IMR-90 (cell line): ENCODE results near the gene SHROOM3. TPM values are rescaled to one million over a fixed set of nuclear protein-coding genes. Genes with fewer than 3 reads are reported as not detected.

Source experiments
- ATAC-seq: fragments of 200-7000 bp; cut with Tn5 transposase; 2 replicates; pipeline ENCODE4 v1.9.1; 2020; ENCODE audit warnings: low read depth, mild to moderate bottlenecking, moderate library complexity
- BruUV-seq: library from RNA; stranded (reverse); fragments of 400-500 nt; replicated peaks from 2 replicates; lab custom pipeline; 2021; lab: Mats Ljungman, UMichigan
- CTCF ChIA-PET: fragments of 300-600 bp; formaldehyde crosslinking; extraction: SDS; loops from one replicate; lab custom pipeline; 2021; ENCODE audit warnings: antibody characterized with exemption; lab: Yijun Ruan, JAX
- POLR2A ChIA-PET: fragments of 300-600 bp; sonication (Branson Sonifier 250); formaldehyde crosslinking; loops from one replicate; lab custom pipeline; 2022; ENCODE audit warnings: antibody characterized with exemption; ENCODE audit not compliant: unreplicated experiment; lab: Charles Lee
- DNase-seq: peaks from one replicate; pipeline ENCODE4 v3.0.0; 2013
- H2AFZ ChIP-seq: replicated peaks from 2 replicates; pipeline ENCODE3; 2013; ENCODE audit warnings: low read length, mild to moderate bottlenecking; ENCODE audit not compliant: poor library complexity
- H2AK5ac ChIP-seq: 2 replicates; pipeline ENCODE4 v1.6.1; 2013; ENCODE audit warnings: low read depth, low read length, inconsistent platforms
- H2AK9ac ChIP-seq: replicated peaks from 2 replicates; pipeline ENCODE3; 2013; ENCODE audit warnings: mild to moderate bottlenecking, low read depth, low read length, moderate library complexity; ENCODE audit not compliant: poor library complexity
- H2BK120ac ChIP-seq: 2 replicates; pipeline ENCODE4 v1.6.1; 2013; ENCODE audit warnings: low read depth, low read length, inconsistent platforms
- H2BK15ac ChIP-seq: 3 replicates; pipeline ENCODE4 v1.6.1; 2013; ENCODE audit warnings: low read depth, low read length, inconsistent platforms
- H2BK20ac ChIP-seq: 2 replicates; pipeline ENCODE4 v1.6.1; 2013; ENCODE audit warnings: low read depth, mild to moderate bottlenecking, inconsistent platforms, low read length, moderate library complexity
- H2BK5ac ChIP-seq: 2 replicates; pipeline ENCODE4 v1.6.1; 2013; ENCODE audit warnings: mild to moderate bottlenecking, low read depth, low read length, inconsistent platforms; ENCODE audit not compliant: poor library complexity, severe bottlenecking
- H3K14ac ChIP-seq: replicated peaks from 2 replicates; pipeline ENCODE4 v1.6.1; 2013; ENCODE audit warnings: low read depth, low read length, inconsistent platforms
- H3K18ac ChIP-seq: 2 replicates; pipeline ENCODE4 v1.6.1; 2013; ENCODE audit warnings: low read depth, low read length, control low read depth
- H3K23ac ChIP-seq: 2 replicates; pipeline ENCODE4 v1.6.1; 2013; ENCODE audit warnings: low read depth, low read length, inconsistent platforms
- H3K27ac ChIP-seq: 2 replicates; pipeline ENCODE4 v1.5.1; 2013; ENCODE audit warnings: mild to moderate bottlenecking, control low read depth, low read length; ENCODE audit not compliant: insufficient read depth
- H3K27me3 ChIP-seq: 2 replicates; pipeline ENCODE4 v1.6.1; 2013; ENCODE audit warnings: low read length; ENCODE audit not compliant: control insufficient read depth, insufficient read depth
- H3K36me3 ChIP-seq: 2 replicates; pipeline ENCODE4 v1.6.1; 2013; ENCODE audit warnings: low read length, mixed read lengths; ENCODE audit not compliant: control insufficient read depth, insufficient read depth
- H3K4ac ChIP-seq: 2 replicates; pipeline ENCODE4 v1.6.1; 2013; ENCODE audit warnings: low read depth, low read length, inconsistent platforms
- H3K4me1 ChIP-seq: 2 replicates; pipeline ENCODE4 v1.6.1; 2013; ENCODE audit warnings: low read length, mixed read lengths; ENCODE audit not compliant: control insufficient read depth, insufficient read depth
- H3K4me2 ChIP-seq: 2 replicates; pipeline ENCODE4 v1.6.1; 2013; ENCODE audit warnings: low read depth, mild to moderate bottlenecking, control low read depth, low read length, moderate library complexity
- H3K4me3 ChIP-seq: 2 replicates; pipeline ENCODE4 v1.5.1; 2013; ENCODE audit warnings: low read depth, mild to moderate bottlenecking, control low read depth, low read length, moderate library complexity; ENCODE audit not compliant: insufficient read depth
- H3K56ac ChIP-seq: 2 replicates; pipeline ENCODE4 v1.6.1; 2013; ENCODE audit warnings: low read length, inconsistent platforms; ENCODE audit not compliant: insufficient read depth; ENCODE audit errors: extremely low read depth
- H3K79me1 ChIP-seq, 2 experiments: 2 replicates each; pipeline ENCODE4 v1.6.1; 2013; ENCODE audit warnings: low read length in 2 of 2, inconsistent platforms in 1 of 2, low read depth in 1 of 2
- H3K9ac ChIP-seq: 2 replicates; pipeline ENCODE4 v1.6.1; 2013; ENCODE audit warnings: low read depth, low read length, control low read depth
- H3K9me1 ChIP-seq: 2 replicates; pipeline ENCODE4 v1.6.1; 2013; ENCODE audit warnings: low read length, inconsistent platforms; ENCODE audit not compliant: insufficient read depth
- H3K9me3 ChIP-seq: 2 replicates; pipeline ENCODE4 v1.6.1; 2013; ENCODE audit warnings: low read length; ENCODE audit not compliant: control insufficient read depth, insufficient read depth
- H4K20me1 ChIP-seq: 2 replicates; pipeline ENCODE4 v1.6.1; 2013; ENCODE audit warnings: low read length, inconsistent platforms; ENCODE audit not compliant: insufficient read depth
- H4K5ac ChIP-seq: 2 replicates; pipeline ENCODE4 v1.6.1; 2013; ENCODE audit warnings: mild to moderate bottlenecking, low read depth, low read length, control low read depth
- H4K8ac ChIP-seq, 2 experiments: 2 replicates each; pipeline ENCODE4 v1.6.1; 2013; ENCODE audit warnings: low read depth in 2 of 2, low read length in 2 of 2, control low read depth in 1 of 2, inconsistent platforms in 1 of 2
- H4K91ac ChIP-seq: 2 replicates; pipeline ENCODE4 v1.6.1; 2013; ENCODE audit warnings: low read depth, low read length, inconsistent platforms; ENCODE audit not compliant: insufficient read depth
- BHLHE40 ChIP-seq: fragments of 150-350 bp; IDR thresholded peaks from 2 replicates; pipeline ENCODE4 v1.6.1; 2016; ENCODE audit warnings: mild to moderate bottlenecking, low read depth, low read length
- CEBPB ChIP-seq: IDR thresholded peaks from 2 replicates; pipeline ENCODE4 v1.6.1; 2012; ENCODE audit warnings: low read depth, low read length, improper control_type of control experiment
- CHD1 ChIP-seq: IDR thresholded peaks from 2 replicates; pipeline ENCODE4 v1.6.1; 2012; ENCODE audit warnings: low read depth, low read length, improper control_type of control experiment
- CTCF ChIP-seq: conservative IDR thresholded peaks from 2 replicates; pipeline ENCODE4 v1.5.1; 2012; ENCODE audit warnings: mild to moderate bottlenecking, low read depth, low read length, improper control_type of control experiment
- FOS ChIP-seq: fragments of 150-350 bp; IDR thresholded peaks from 2 replicates; pipeline ENCODE4 v1.6.1; 2016; ENCODE audit warnings: low read depth, low read length
- MAFK ChIP-seq: IDR thresholded peaks from 2 replicates; pipeline ENCODE4 v1.6.1; 2012; ENCODE audit warnings: low read depth, low read length, improper control_type of control experiment
- MAZ ChIP-seq: IDR thresholded peaks from 2 replicates; pipeline ENCODE4 v1.6.1; 2012; ENCODE audit warnings: low read depth, mild to moderate bottlenecking, low read length, improper control_type of control experiment, moderate library complexity, borderline replicate concordance
- MXI1 ChIP-seq: IDR thresholded peaks from 2 replicates; pipeline ENCODE4 v1.6.1; 2012; ENCODE audit warnings: low read depth, mild to moderate bottlenecking, low read length, moderate library complexity, borderline replicate concordance
- POLR2A ChIP-seq: IDR thresholded peaks from 2 replicates; pipeline ENCODE4 v1.6.1; 2012; ENCODE audit warnings: mild to moderate bottlenecking, low read depth, low read length
- RAD21 ChIP-seq: IDR thresholded peaks from 2 replicates; pipeline ENCODE4 v1.6.1; 2012; ENCODE audit warnings: low read length, improper control_type of control experiment
- RCOR1 ChIP-seq: IDR thresholded peaks from 2 replicates; pipeline ENCODE4 v1.6.1; 2012; ENCODE audit warnings: mild to moderate bottlenecking, low read length, improper control_type of control experiment; ENCODE audit not compliant: insufficient replicate concordance
- SMC3 ChIP-seq: fragments of 150-350 bp; IDR thresholded peaks from 2 replicates; pipeline ENCODE4 v1.6.1; 2016; ENCODE audit warnings: low read depth, mild to moderate bottlenecking, antibody characterized with exemption, low read length, moderate library complexity
- WGBS, 2 experiments: methylation state at CpG; one replicate each; pipeline versions ENCODE4 v1.1.5 to v1.1.7; 2013; ENCODE audit warnings: missing lambda C conversion rate in 2 of 2; ENCODE audit not compliant: insufficient read length in 1 of 2; ENCODE audit errors: extremely low coverage in 2 of 2; 5-methylcytosine and 5-hydroxymethylcytosine counted together
- dilution Hi-C: fragments of 300-500 bp; cut with HindIII; formaldehyde crosslinking; loops from one replicate; pipeline ENCODE4 v1.14.3; 2018; ENCODE audit warnings: low sequenced_read_pairs; ENCODE audit not compliant: unreplicated experiment
- in situ Hi-C: fragments of 300-500 bp; cut with MboI; formaldehyde crosslinking; loops from 3 replicates; pipeline ENCODE4 v1.14.3; 2019; ENCODE audit warnings: low sequenced_read_pairs, inconsistent platforms, mixed read lengths
- intact Hi-C: fragments of 100-400 bp; cut with micrococcal nuclease; formaldehyde crosslinking; loops from 2 replicates; pipeline ENCODE4 v1.10.0; 2022
- polyA plus RNA-seq, 3 experiments: library from polyadenylated mRNA; depleted of rRNA; stranded (reverse); fragments of >200 nt; gene quantifications; 2 replicates each; pipeline ENCODE4 v1.2.3, GENCODE V29; 2012; ENCODE audit warnings: low replicate concordance in 1 of 3
- total RNA-seq: library from RNA; depleted of rRNA; stranded (reverse); fragments of >200 nt; gene quantifications from 2 replicates; pipeline ENCODE4 v1.2.3, GENCODE V29; 2012
- TF ChIP-seq, protein P1 (sequence below): fragments of 150-350 bp; IDR thresholded peaks from 2 replicates; pipeline ENCODE4 v1.6.1; 2016; ENCODE audit warnings: low read depth, mild to moderate bottlenecking, low read length, moderate library complexity, borderline replicate concordance
- TF ChIP-seq, protein P2 (sequence below): fragments of 150-350 bp; IDR thresholded peaks from 2 replicates; pipeline ENCODE4 v1.6.1; 2017; ENCODE audit warnings: mild to moderate bottlenecking, antibody characterized with exemption, low read length, low read depth

Gene SHROOM3
- total and polyA plus RNA-seq, 2 of the 4 experiments (the other 2 are of a cell fraction), result 10.8 to 19.5 TPM

GRCh38 chr4:76499461-76499860 is 64.4 kb downstream of the SHROOM3 start:
- ChIA-PET CTCF (no interaction called here), POLR2A (no interaction called here)
- peaks cover 2% of the 10 kb centered on the region; the same call in 1 of the 2 replicates for H3K4me1 ChIP-seq
- H2BK5ac ChIP-seq, result no peak overlapping the region
- H3K18ac ChIP-seq, result no peak overlapping the region
- WGBS, 2 experiments, result 100% methylated on average over 1 of the region's 4 CpGs; no CpG with 5 or more reads in 1 of the 2 experiments
- H3K14ac ChIP-seq, result no peak overlapping the region
- H2AFZ ChIP-seq, result no peak overlapping the region
- H3K79me1 ChIP-seq, result no peaks in the 10 kb centered on the region
- H2AK5ac ChIP-seq, result no peak overlapping the region
- intact Hi-C loops, result no loop called here
- ATAC-seq, result no peak
- no peak overlapping the region for H3K4ac ChIP-seq
- H3K4me2 ChIP-seq, result no peak overlapping the region
- TF ChIP-seq BHLHE40, result no peak
- no peak for TF ChIP-seq POLR2A
- TF ChIP-seq, protein P1, sequence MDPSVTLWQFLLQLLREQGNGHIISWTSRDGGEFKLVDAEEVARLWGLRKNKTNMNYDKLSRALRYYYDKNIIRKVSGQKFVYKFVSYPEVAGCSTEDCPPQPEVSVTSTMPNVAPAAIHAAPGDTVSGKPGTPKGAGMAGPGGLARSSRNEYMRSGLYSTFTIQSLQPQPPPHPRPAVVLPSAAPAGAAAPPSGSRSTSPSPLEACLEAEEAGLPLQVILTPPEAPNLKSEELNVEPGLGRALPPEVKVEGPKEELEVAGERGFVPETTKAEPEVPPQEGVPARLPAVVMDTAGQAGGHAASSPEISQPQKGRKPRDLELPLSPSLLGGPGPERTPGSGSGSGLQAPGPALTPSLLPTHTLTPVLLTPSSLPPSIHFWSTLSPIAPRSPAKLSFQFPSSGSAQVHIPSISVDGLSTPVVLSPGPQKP, result no peak
- no peak for TF ChIP-seq CTCF
- TF ChIP-seq MAZ, result no peak
- TF ChIP-seq MXI1, result no peak
- no peak for TF ChIP-seq MAFK
- TF ChIP-seq FOS, result no peak
- no peak for TF ChIP-seq CEBPB
- TF ChIP-seq RAD21, result no peak
- no peak for TF ChIP-seq CHD1
- TF ChIP-seq, protein P2, sequence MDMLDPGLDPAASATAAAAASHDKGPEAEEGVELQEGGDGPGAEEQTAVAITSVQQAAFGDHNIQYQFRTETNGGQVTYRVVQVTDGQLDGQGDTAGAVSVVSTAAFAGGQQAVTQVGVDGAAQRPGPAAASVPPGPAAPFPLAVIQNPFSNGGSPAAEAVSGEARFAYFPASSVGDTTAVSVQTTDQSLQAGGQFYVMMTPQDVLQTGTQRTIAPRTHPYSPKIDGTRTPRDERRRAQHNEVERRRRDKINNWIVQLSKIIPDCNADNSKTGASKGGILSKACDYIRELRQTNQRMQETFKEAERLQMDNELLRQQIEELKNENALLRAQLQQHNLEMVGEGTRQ, result no peak
- no peak for TF ChIP-seq RCOR1
- TF ChIP-seq SMC3, result no peak
- BruUV-seq, result no TSS peak
- DNase-seq, result no peak
- H3K4me3 ChIP-seq, result no peak overlapping the region
- no peak overlapping the region for H4K91ac ChIP-seq
- H4K8ac ChIP-seq, result no peak overlapping the region
- dilution Hi-C loops, result no loop called here
- no peak overlapping the region for H3K9ac ChIP-seq
- H3K23ac ChIP-seq, result no peak overlapping the region
- no peak overlapping the region for H4K5ac ChIP-seq
- no peak overlapping the region for H3K56ac ChIP-seq
- no peak overlapping the region for H2AK9ac ChIP-seq
- H2BK20ac ChIP-seq, result no peak overlapping the region
- H3K36me3 ChIP-seq, result no peaks in the 10 kb centered on the region
- H2BK15ac ChIP-seq, result no peak overlapping the region
- no peaks in the 10 kb centered on the region; the same call in 1 of the 2 replicates for H3K9me3 ChIP-seq
- no peak overlapping the region for H2BK120ac ChIP-seq
- in situ Hi-C loops, result no loop called here
- H3K27me3 ChIP-seq, result peaks cover 40% of the 10 kb centered on the region
- H3K27ac ChIP-seq, result no peak overlapping the region
- H4K20me1 ChIP-seq, result no peaks in the 10 kb centered on the region
- no peaks in the 10 kb centered on the region; the same call in 1 of the 2 replicates for H3K9me1 ChIP-seq
